NT2/D1 (cell line): ENCODE data around the gene SHB.

Source experiments
- SUZ12 ChIP-seq: IDR thresholded peaks from 2 replicates; pipeline ENCODE4 v1.6.1; 2011; ENCODE audit not compliant: insufficient read length, insufficient read depth; ENCODE audit errors: extremely low read depth
- YY1 ChIP-seq: IDR thresholded peaks from 2 replicates; pipeline ENCODE4 v1.6.1; 2011; ENCODE audit not compliant: insufficient read length, insufficient read depth
- ZNF274 ChIP-seq: IDR thresholded peaks from 2 replicates; pipeline ENCODE4 v1.6.1; 2011; ENCODE audit warnings: mild to moderate bottlenecking, low read depth, low read length

- no peak for TF ChIP-seq ZNF274
- no peak for TF ChIP-seq SUZ12
- TF ChIP-seq YY1 = no peak
Observed at GRCh38 chr9:37967761-37968080, 101.3 kb downstream of the SHB start.
